OCI-LY1 (cell line): ENCODE results near the gene EBF4.

Source experiments
- CTCF ChIP-seq: fragments of 200-600 bp; sonication (generic), shearing (Covaris generic); IDR thresholded peaks from 2 replicates; pipeline ENCODE4 v1.5.1; 2017; ENCODE audit warnings: mild to moderate bottlenecking, antibody characterized with exemption, low read length, moderate library complexity, mixed read lengths
- EZH2 ChIP-seq: fragments of 200-600 bp; sonication (generic), shearing (Covaris generic); IDR thresholded peaks from 2 replicates; pipeline ENCODE4 v1.8.0; 2017; ENCODE audit warnings: borderline replicate concordance, mixed run types, mild to moderate bottlenecking, antibody characterized with exemption, low read length, moderate library complexity, mixed read lengths

DNA sequence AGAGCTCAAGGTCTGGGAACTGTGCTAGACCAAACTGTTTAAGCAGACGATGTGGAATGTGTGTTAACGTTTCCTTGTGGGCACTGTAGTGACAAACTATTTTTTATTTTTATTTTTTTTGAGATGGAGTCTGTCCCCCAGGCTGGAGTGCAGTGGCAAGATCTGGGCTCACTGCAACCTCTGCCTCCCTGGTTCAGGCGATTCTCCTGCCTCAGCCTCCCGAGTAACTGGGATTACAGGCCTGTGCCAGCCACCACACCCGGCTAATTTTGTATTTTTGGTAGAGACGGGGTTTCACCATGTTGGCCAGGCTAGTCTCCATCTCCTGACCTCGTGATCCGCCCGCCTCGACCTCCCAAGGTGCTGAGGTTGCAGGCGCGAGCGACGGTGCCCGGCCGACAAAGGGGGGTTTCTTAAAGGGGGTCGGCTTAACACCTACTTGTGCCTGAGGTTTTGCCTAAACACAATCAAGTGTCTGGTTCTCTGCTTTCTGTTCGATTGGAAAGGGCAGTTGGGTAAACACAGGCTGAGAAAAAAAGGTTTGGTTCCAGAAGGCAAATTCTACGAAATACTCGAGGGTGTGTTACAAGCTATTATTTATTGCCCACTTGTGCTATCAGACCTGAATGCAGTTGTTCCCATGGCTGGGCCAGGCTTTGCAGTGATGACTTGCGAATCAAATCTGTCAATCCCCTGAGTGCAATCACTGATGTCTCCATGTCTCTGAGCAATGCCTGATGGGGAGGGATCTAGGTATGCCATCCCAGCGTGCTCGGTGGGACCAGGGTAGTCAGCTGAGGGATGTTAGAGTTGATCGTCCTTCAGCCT lies 38.8 kb upstream of the EBF4 start:
- TF ChIP-seq EZH2 = no peak
- no peak for TF ChIP-seq CTCF
